Progenitor cell of endocrine pancreas (in vitro differentiated cells): ENCODE measurements around the gene DCPS. TPM values are rescaled to one million over a fixed set of nuclear protein-coding genes. Genes with fewer than 3 reads are reported as not detected.

Experiments used
- DNase-seq: peaks from one replicate; pipeline ENCODE4 v3.0.0; 2021; ENCODE audit warnings: low spot score; ENCODE audit not compliant: unreplicated experiment
- H3K27ac Mint-ChIP-seq: 2 replicates; pipeline ENCODE4 v1.8.0; 2021; ENCODE audit warnings: mild to moderate bottlenecking, moderate library complexity, mixed read lengths
- H3K27me3 Mint-ChIP-seq: 2 replicates; pipeline ENCODE4 v1.8.0; 2021; ENCODE audit warnings: mixed read lengths
- H3K36me3 Mint-ChIP-seq: 2 replicates; pipeline ENCODE4 v1.8.0; 2022; ENCODE audit warnings: mixed read lengths; ENCODE audit not compliant: insufficient read depth
- H3K4me1 Mint-ChIP-seq: 2 replicates; pipeline ENCODE4 v1.8.0; 2021; ENCODE audit warnings: low read depth, mixed read lengths
- H3K4me3 Mint-ChIP-seq: 2 replicates; pipeline ENCODE4 v1.8.0; 2021; ENCODE audit warnings: low read depth, mild to moderate bottlenecking, moderate library complexity, mixed read lengths
- H3K9me3 Mint-ChIP-seq: 2 replicates; pipeline ENCODE4 v1.8.0; 2021; ENCODE audit warnings: low read depth, mixed read lengths
- total RNA-seq: library from RNA; stranded (reverse); gene quantifications from 2 replicates; pipeline ENCODE4 v1.2.1, GENCODE V29; 2021
- TF ChIP-seq, protein P1 (sequence below): fragments of 200-600 bp; sonication (generic); IDR thresholded peaks from one replicate; pipeline ENCODE4 v1.5.0; 2021; ENCODE audit warnings: antibody characterized with exemption, mild to moderate bottlenecking; ENCODE audit not compliant: unreplicated experiment

DCPS gene
- total RNA-seq, 1 donor from 2014 or later: 17.9 TPM

- H3K27ac Mint-ChIP-seq: no peak overlapping the region
- H3K4me1 Mint-ChIP-seq: peaks cover 22% of the 10 kb centered on the region
- TF ChIP-seq, protein P1, sequence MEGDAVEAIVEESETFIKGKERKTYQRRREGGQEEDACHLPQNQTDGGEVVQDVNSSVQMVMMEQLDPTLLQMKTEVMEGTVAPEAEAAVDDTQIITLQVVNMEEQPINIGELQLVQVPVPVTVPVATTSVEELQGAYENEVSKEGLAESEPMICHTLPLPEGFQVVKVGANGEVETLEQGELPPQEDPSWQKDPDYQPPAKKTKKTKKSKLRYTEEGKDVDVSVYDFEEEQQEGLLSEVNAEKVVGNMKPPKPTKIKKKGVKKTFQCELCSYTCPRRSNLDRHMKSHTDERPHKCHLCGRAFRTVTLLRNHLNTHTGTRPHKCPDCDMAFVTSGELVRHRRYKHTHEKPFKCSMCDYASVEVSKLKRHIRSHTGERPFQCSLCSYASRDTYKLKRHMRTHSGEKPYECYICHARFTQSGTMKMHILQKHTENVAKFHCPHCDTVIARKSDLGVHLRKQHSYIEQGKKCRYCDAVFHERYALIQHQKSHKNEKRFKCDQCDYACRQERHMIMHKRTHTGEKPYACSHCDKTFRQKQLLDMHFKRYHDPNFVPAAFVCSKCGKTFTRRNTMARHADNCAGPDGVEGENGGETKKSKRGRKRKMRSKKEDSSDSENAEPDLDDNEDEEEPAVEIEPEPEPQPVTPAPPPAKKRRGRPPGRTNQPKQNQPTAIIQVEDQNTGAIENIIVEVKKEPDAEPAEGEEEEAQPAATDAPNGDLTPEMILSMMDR: no peak
- H3K9me3 Mint-ChIP-seq: no peaks in the 10 kb centered on the region
- H3K27me3 Mint-ChIP-seq: no peaks in the 10 kb centered on the region
- DNase-seq: peak; percentile 25
- H3K4me3 Mint-ChIP-seq: peak overlapping the region; percentile 75
- no peaks in the 10 kb centered on the region for H3K36me3 Mint-ChIP-seq
Observed at GRCh38 chr11:126355926-126356897, 52.4 kb downstream of the DCPS start.

GRCh38 chr11:126357055-126357962 is 53.4 kb downstream of the DCPS start:
- peak overlapping the region; percentile 5 for H3K27ac Mint-ChIP-seq
- H3K9me3 Mint-ChIP-seq: no peaks in the 10 kb centered on the region
- peaks cover 22% of the 10 kb centered on the region for H3K4me1 Mint-ChIP-seq

GRCh38 chr11:126357969-126358762 is 54.3 kb downstream of the DCPS start:
- TF ChIP-seq, protein P1: no peak
- Mint-ChIP-seq H3K9me3 (no peaks in the 10 kb centered on the region), H3K27ac (no peak overlapping the region), H3K4me1 (peaks cover 16% of the 10 kb centered on the region), H3K27me3 (peaks cover 2% of the 10 kb centered on the region), H3K4me3 (no peak overlapping the region), H3K36me3 (no peaks in the 10 kb centered on the region)
- DNase-seq: no peak

More at GRCh38 chr11:126357055-126357962, 53.4 kb downstream of the DCPS start:
- Mint-ChIP-seq H3K36me3 (no peaks in the 10 kb centered on the region), H3K27me3 (no peaks in the 10 kb centered on the region), H3K4me3 (peak overlapping the region; percentile 75)
- TF ChIP-seq, protein P1: no peak
- DNase-seq: no peak

- Mint-ChIP-seq H3K4me1 (peaks cover 10% of the 10 kb centered on the region), H3K9me3 (no peaks in the 10 kb centered on the region), H3K27ac (no peak overlapping the region), H3K4me3 (no peak overlapping the region), H3K36me3 (no peaks in the 10 kb centered on the region), H3K27me3 (peaks cover 4% of the 10 kb centered on the region)
- no peak for DNase-seq
- TF ChIP-seq, protein P1: no peak
Observed at GRCh38 chr11:126358763-126359160, 54.9 kb downstream of the DCPS start.
